Kidney (tissue), 14 donors: ENCODE results near the gene TBL1XR1. TPM values are rescaled to one million over a fixed set of nuclear protein-coding genes. Genes with fewer than 3 reads are reported as not detected.
"Not testable (repeated sequence)": the region's sequence is repeated elsewhere in the genome, so short reads cannot be mapped to it uniquely, and the experiment has no call there.

Experiments used
- DNase-seq, 5 donors: peaks; one replicate each; pipeline ENCODE4 v3.0.0-alpha.2; 2013 to 2020
- FAIRE-seq: peaks from 2 replicates; lab custom pipeline; 2012; peaks lifted over from hg19 to GRCh38; lab: Jason Lieb, UNC
- H3K27ac ChIP-seq, 2 donors: one replicate each; pipeline ENCODE4 v1.7.0; 2013; ENCODE audit warnings: low read depth in 2 of 2, low read length in 2 of 2, inconsistent platforms in 1 of 2
- H3K27me3 ChIP-seq: one replicate; pipeline ENCODE4 v1.7.1; 2013; ENCODE audit warnings: low read length, inconsistent platforms; ENCODE audit not compliant: control insufficient read depth, insufficient read depth
- H3K36me3 ChIP-seq, 3 donors: one replicate each; pipeline versions ENCODE4 v1.7.0 to v1.7.1; 2013; ENCODE audit warnings: low read length in 3 of 3, control low read depth in 1 of 3, inconsistent platforms in 1 of 3; ENCODE audit not compliant: insufficient read depth in 3 of 3, control insufficient read depth in 2 of 3
- H3K4me1 ChIP-seq, 3 donors: one replicate each; pipeline versions ENCODE4 v1.7.0 to v1.7.1; 2013; ENCODE audit warnings: low read length in 3 of 3, inconsistent platforms in 1 of 3, low read depth in 1 of 3; ENCODE audit not compliant: control insufficient read depth in 2 of 3, insufficient read depth in 2 of 3
- H3K4me3 ChIP-seq, 3 donors: one replicate each; pipeline versions ENCODE4 v1.7.0 to v1.8.1; 2013; ENCODE audit warnings: low read length in 3 of 3, control low read depth in 1 of 3, inconsistent platforms in 1 of 3
- H3K9ac ChIP-seq, 3 donors: one replicate each; pipeline versions ENCODE4 v1.7.0 to v1.7.1; 2013; ENCODE audit warnings: low read length in 3 of 3, control low read depth in 1 of 3, inconsistent platforms in 1 of 3
- H3K9me3 ChIP-seq, 3 donors: one replicate each; pipeline versions ENCODE4 v1.7.0 to v1.7.1; 2013; ENCODE audit warnings: low read length in 3 of 3, control low read depth in 1 of 3, inconsistent platforms in 1 of 3; ENCODE audit not compliant: control insufficient read depth in 2 of 3, insufficient read depth in 1 of 3
- CTCF ChIP-seq: IDR thresholded peaks from 3 replicates; pipeline ENCODE4 v1.5.1; 2012; ENCODE audit warnings: mild to moderate bottlenecking, moderate library complexity, borderline replicate concordance; ENCODE audit not compliant: insufficient read depth; ENCODE audit errors: extremely low read depth
- intact Hi-C: fragments of 100-400 bp; cut with DNase I; formaldehyde crosslinking; loops from one replicate; pipeline ENCODE4 v1.11.1; 2022
- polyA plus RNA-seq: library from polyadenylated mRNA; stranded (reverse); fragments of 350-450 nt; fragmentation: Illumina TruSeq; extraction: RNeasy Lipid Tissue Mini Kit (QIAGEN cat#74804); gene quantifications from one replicate; pipeline ENCODE4 v1.2.3, GENCODE V29; 2014; ENCODE audit warnings: low read depth, low replicate concordance; ENCODE audit not compliant: insufficient read depth
- total RNA-seq: library from RNA; stranded (reverse); fragmentation: NEBNext Ultra II Directional; extraction: Animal tissue kit (Norgen Biotek cat#: 25700); gene quantifications from one replicate; pipeline ENCODE4 v1.2.1, GENCODE V29; 2021
- donor health status: control.
- donor health status: control.
- donor health status: control.
- donor health status: control.
- donor health status: control.
- donor health status: DM: yes; HTN: yes; CAD: no.
- donor health status: Normal renal cell carcinoma (clear cell type).

Gene TBL1XR1
- total and polyA plus RNA-seq, 2 donors from 2014 or later = 31.3 to 205 TPM

- intact Hi-C loops = no loop called here
- no peak for FAIRE-seq
- Histone ChIP-seq H3K9me3 (no peaks in the 10 kb centered on the region), H3K9ac (no peak overlapping the region), H3K4me3 (no peak overlapping the region), H3K27ac (no peak overlapping the region), H3K27me3 (no peaks in the 10 kb centered on the region), H3K4me1 (no peaks in the 10 kb centered on the region), H3K36me3 (no peaks in the 10 kb centered on the region)
- no peak for TF ChIP-seq CTCF
- no peak for DNase-seq
Observed at GRCh38 chr3:177162742-177163141, 34.5 kb downstream of the TBL1XR1 start.

- H3K27ac ChIP-seq, DNase-seq, H3K4me1 ChIP-seq, FAIRE-seq, H3K9me3 ChIP-seq, H3K9ac ChIP-seq, H3K27me3 ChIP-seq, H3K36me3 ChIP-seq, intact Hi-C loops, H3K4me3 ChIP-seq: not testable (repeated sequence)
Observed at GRCh38 chr3:177161603-177162002, 35.7 kb downstream of the TBL1XR1 start.

- Histone ChIP-seq H3K9ac (no peak overlapping the region), H3K27me3 (no peaks in the 10 kb centered on the region), H3K36me3 (no peaks in the 10 kb centered on the region), H3K9me3 (no peaks in the 10 kb centered on the region), H3K4me1 (no peaks in the 10 kb centered on the region), H3K4me3 (no peak overlapping the region), H3K27ac (no peak overlapping the region)
- no peak for TF ChIP-seq CTCF
- intact Hi-C loops = no loop called here
- DNase-seq (no peak), FAIRE-seq (no peak)
Observed at GRCh38 chr3:177158461-177158860, 38.8 kb downstream of the TBL1XR1 start.

GRCh38 chr3:177157492-177157891 lies 39.8 kb downstream of the TBL1XR1 start:
- Histone ChIP-seq H3K36me3 (no peaks in the 10 kb centered on the region), H3K4me1 (no peaks in the 10 kb centered on the region), H3K27me3 (no peaks in the 10 kb centered on the region), H3K4me3 (no peak overlapping the region), H3K9ac (no peak overlapping the region), H3K27ac (no peak overlapping the region), H3K9me3 (no peaks in the 10 kb centered on the region)
- no peak for DNase-seq
- FAIRE-seq = no peak
- no peak for TF ChIP-seq CTCF
- intact Hi-C loops = no loop called here
